ENCODE data around the gene PTTG1IP. TPM values are rescaled to one million over a fixed set of nuclear protein-coding genes. Genes with fewer than 3 reads are reported as not detected.

PTTG1IP gene
- total RNA-seq, 1 donor from 2014 or later: 209 TPM

DNA sequence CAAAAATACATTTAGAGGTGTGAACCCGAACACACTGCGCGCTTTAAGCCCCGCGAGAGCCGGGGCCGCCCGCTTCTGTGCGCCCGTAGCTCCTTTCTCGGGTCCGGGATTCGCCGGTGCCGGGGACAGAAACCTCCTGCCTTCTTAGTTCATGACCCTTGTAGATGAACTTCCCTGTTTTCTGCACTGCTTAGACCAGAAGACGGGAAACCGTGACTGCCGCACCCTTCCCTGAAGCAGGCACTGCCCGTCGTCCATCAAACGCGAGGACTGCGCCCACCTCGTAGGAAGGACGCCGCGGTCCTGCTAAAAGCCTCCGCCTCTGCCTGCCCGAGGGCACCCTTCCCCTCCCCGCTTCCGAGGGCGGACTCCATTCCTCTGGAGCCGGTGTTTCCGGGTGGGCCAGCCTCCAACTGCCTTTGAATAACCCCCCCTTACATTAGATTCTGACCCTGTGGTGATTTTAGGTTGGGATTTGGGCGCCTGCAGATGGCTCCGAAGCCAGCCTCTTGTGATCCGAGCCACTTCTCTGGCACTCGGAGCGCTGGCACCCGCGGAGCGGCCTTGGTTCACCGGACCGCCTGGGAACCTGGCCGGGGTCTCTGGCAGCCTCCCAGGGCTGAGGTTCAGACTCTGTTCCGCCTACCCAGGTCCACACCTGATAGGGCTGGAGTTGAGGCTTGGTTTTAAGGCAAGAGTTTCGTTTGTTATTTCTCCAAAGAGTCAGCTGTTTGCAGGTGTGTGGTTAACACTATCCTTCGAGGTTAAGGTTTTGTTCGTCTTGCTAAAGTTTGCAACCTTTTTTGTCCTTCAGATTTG, 1.2 kb upstream of the PTTG1IP start:
- intact Hi-C loops (cut with DNase I): no loop called here
- ATAC-seq: peak; percentile 39 to 54
- DNase-seq: peak; percentile 85
- TF ChIP-seq, protein P1, sequence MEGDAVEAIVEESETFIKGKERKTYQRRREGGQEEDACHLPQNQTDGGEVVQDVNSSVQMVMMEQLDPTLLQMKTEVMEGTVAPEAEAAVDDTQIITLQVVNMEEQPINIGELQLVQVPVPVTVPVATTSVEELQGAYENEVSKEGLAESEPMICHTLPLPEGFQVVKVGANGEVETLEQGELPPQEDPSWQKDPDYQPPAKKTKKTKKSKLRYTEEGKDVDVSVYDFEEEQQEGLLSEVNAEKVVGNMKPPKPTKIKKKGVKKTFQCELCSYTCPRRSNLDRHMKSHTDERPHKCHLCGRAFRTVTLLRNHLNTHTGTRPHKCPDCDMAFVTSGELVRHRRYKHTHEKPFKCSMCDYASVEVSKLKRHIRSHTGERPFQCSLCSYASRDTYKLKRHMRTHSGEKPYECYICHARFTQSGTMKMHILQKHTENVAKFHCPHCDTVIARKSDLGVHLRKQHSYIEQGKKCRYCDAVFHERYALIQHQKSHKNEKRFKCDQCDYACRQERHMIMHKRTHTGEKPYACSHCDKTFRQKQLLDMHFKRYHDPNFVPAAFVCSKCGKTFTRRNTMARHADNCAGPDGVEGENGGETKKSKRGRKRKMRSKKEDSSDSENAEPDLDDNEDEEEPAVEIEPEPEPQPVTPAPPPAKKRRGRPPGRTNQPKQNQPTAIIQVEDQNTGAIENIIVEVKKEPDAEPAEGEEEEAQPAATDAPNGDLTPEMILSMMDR (IDR thresholded peaks at IDR 0.05): no peak
- H3K9me3 ChIP-seq: no peaks in the 10 kb centered on the region
- H3K4me3 ChIP-seq: peak overlapping the region; percentile 79
- peak overlapping the region; percentile 98 for H3K27ac ChIP-seq
- no peaks in the 10 kb centered on the region for H3K27me3 ChIP-seq (ENCODE audit: low read depth)
- H3K36me3 ChIP-seq: no peaks in the 10 kb centered on the region
- peaks cover 72% of the 10 kb centered on the region for H3K4me1 ChIP-seq

DNA sequence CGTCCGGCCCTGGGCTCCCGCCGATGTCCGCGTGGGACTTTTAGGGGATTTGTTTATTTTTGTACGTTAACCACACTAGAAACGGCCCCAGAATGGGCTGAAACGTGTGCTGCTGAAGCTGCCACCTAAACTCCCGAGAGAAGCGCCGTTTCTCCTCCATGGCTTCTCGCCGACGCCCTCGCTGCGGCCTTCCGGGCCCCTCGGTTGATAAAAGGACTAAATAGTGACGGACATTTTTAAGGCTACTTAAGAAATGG, 678 bp upstream of the PTTG1IP start:
- H3K4me1 ChIP-seq: peaks cover 72% of the 10 kb centered on the region

GRCh38 chr21:44872649-44873355, 688 bp downstream of the PTTG1IP start:
- intact Hi-C loops (cut with DNase I): no loop called here
- H3K27ac ChIP-seq: peak overlapping the region; percentile 98
- peaks cover 73% of the 10 kb centered on the region for H3K4me1 ChIP-seq
- TF ChIP-seq, protein P1 (IDR thresholded peaks at IDR 0.05): no peak
- H3K4me3 ChIP-seq: peak overlapping the region; percentile 79
- peak; percentile 71 for DNase-seq
- H3K36me3 ChIP-seq: no peaks in the 10 kb centered on the region
- peak in 1 of 2 donors; percentile 1 for ATAC-seq
- no peaks in the 10 kb centered on the region for H3K27me3 ChIP-seq (ENCODE audit: low read depth)
- no peaks in the 10 kb centered on the region for H3K9me3 ChIP-seq

More for the DNA sequence above, 678 bp upstream of the PTTG1IP start:
- DNase-seq (no peak), ATAC-seq (no peak)
- intact Hi-C loops (cut with DNase I): no loop called here
- Histone ChIP-seq H3K4me3 (peak overlapping the region; percentile 79), H3K36me3 (no peaks in the 10 kb centered on the region), H3K27me3 (ENCODE audit: low read depth) (no peaks in the 10 kb centered on the region), H3K27ac (peak overlapping the region; percentile 98), H3K9me3 (no peaks in the 10 kb centered on the region)
- TF ChIP-seq, protein P1 (IDR thresholded peaks at IDR 0.05): no peak

DNA sequence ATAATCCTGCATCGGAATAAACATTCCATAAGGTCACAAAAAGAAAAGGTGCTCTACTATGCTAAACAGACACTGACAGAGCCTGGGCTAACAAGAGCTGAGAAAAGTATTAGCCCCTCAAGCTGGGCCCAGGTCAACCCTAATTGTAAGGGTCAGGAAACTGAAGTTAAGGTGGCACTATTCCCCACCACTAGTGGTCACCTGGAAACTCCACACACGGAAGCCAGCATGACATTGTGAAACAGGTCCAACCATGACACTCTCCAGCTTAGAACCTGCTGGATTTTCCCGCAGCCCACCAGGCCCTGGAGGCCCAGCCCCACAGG, 1.2 kb downstream of the PTTG1IP start:
- Histone ChIP-seq H3K9me3 (no peaks in the 10 kb centered on the region), H3K27me3 (ENCODE audit: low read depth) (no peaks in the 10 kb centered on the region), H3K27ac (peak overlapping the region; percentile 98), H3K4me1 (peaks cover 73% of the 10 kb centered on the region), H3K36me3 (peaks cover 3% of the 10 kb centered on the region), H3K4me3 (peak overlapping the region; percentile 79)
- DNase-seq (no peak), ATAC-seq (peak; percentile 1 to 4)
- intact Hi-C loops (cut with DNase I): no loop called here
- TF ChIP-seq, protein P1 (IDR thresholded peaks at IDR 0.05): no peak

DNA sequence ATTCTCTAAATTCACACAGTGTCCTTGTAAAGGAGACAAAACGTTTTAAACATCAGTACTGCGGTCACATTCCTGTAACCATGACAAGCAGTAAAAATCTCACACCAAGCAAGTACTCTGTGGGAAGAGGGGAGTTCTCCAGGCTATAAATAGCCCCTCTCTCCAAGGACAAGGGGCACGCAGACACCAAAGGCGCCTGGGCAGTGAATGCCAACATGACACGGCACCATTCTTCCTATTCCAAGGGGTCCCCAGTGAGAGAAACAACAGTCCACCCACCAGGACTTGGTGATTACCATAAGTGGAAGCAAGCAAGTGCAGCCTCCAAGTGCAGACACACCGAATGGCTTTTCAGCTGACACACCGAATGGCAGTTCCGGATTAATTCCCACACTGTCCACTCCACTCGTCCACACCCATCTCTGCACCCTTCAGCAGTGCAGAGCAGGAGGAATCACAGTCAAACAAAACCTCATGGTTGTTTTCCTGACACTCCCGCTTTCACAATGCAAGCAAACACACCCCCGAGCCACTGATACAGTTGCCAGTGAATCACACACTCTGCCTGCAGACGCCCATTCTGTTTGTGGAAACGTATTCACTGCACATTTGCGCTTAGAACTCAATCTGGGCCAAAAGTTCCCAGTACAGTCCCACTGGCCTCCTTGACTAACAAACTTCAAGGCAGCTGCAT, 1.8 kb downstream of the PTTG1IP start:
- Histone ChIP-seq H3K36me3 (peaks cover 8% of the 10 kb centered on the region), H3K9me3 (no peaks in the 10 kb centered on the region), H3K27me3 (ENCODE audit: low read depth) (no peaks in the 10 kb centered on the region), H3K27ac (peak overlapping the region; percentile 98), H3K4me1 (peaks cover 75% of the 10 kb centered on the region), H3K4me3 (peak overlapping the region; percentile 79)
- DNase-seq (no peak), ATAC-seq (peak; percentile 2 to 39)
- intact Hi-C loops (cut with DNase I): no loop called here
- TF ChIP-seq, protein P1 (IDR thresholded peaks at IDR 0.05): no peak

Measured in lower lobe of right lung (tissue), 2 donors.